ENCODE results near the gene HELQ.

DNA sequence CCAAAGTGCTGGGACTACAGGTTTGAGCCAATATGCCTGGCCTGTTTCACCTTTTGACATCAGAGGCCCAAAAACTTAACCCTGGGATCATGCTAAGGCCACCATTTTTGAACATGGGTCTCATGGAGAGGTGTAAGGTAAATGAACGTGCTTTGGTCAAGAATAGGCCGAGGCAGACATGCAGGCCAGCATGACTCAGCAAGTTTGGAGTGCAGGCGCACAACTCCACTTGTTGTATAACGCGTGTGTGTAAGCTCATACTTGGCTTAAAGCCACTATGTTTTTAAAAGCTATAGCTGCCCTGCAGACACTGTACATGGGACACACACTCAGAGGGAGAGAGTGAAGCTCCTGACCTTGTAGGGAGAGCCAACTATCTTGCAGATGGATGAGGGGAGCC, 77.2 kb downstream of the HELQ start:
- TF ChIP-seq, protein P1, sequence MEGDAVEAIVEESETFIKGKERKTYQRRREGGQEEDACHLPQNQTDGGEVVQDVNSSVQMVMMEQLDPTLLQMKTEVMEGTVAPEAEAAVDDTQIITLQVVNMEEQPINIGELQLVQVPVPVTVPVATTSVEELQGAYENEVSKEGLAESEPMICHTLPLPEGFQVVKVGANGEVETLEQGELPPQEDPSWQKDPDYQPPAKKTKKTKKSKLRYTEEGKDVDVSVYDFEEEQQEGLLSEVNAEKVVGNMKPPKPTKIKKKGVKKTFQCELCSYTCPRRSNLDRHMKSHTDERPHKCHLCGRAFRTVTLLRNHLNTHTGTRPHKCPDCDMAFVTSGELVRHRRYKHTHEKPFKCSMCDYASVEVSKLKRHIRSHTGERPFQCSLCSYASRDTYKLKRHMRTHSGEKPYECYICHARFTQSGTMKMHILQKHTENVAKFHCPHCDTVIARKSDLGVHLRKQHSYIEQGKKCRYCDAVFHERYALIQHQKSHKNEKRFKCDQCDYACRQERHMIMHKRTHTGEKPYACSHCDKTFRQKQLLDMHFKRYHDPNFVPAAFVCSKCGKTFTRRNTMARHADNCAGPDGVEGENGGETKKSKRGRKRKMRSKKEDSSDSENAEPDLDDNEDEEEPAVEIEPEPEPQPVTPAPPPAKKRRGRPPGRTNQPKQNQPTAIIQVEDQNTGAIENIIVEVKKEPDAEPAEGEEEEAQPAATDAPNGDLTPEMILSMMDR (IDR thresholded peaks at IDR 0.05; ENCODE audit: poor library complexity, severe bottlenecking) = no peak
- TF ChIP-seq EZH2 (IDR thresholded peaks at IDR 0.05; ENCODE audit: borderline replicate concordance, insufficient read depth, low read length, poor library complexity, severe bottlenecking) (no peak), TAF1 (IDR thresholded peaks at IDR 0.05; ENCODE audit: low read depth) (no peak), POLR2AphosphoS5 (IDR thresholded peaks at IDR 0.05) (no peak)
